Calu3 (cell line): Measurements from ENCODE around the gene PRR33. TPM values are rescaled to one million over a fixed set of nuclear protein-coding genes. Genes with fewer than 3 reads are reported as not detected.

Experiments
- BruUV-seq: library from RNA; stranded (reverse); fragments of 400-500 nt; replicated peaks from 2 replicates; lab custom pipeline; 2021; lab: Mats Ljungman, UMichigan
- CTCF ChIA-PET: fragments of 300-600 bp; sonication (Branson Sonifier 250); formaldehyde crosslinking; loops from one replicate; lab custom pipeline; 2022; ENCODE audit warnings: antibody characterized with exemption; lab: Charles Lee
- DNase-seq: peaks from one replicate; pipeline ENCODE4 v3.0.0; 2022
- H3K27ac Mint-ChIP-seq: one replicate; pipeline ENCODE4 v1.8.0; 2022; ENCODE audit warnings: mixed read lengths; ENCODE audit not compliant: unreplicated experiment
- H3K27me3 Mint-ChIP-seq: one replicate; pipeline ENCODE4 v1.8.0; 2022; ENCODE audit warnings: mixed read lengths; ENCODE audit not compliant: unreplicated experiment
- H3K36me3 Mint-ChIP-seq: one replicate; pipeline ENCODE4 v1.8.0; 2022; ENCODE audit warnings: mild to moderate bottlenecking, moderate library complexity, mixed read lengths; ENCODE audit not compliant: insufficient read depth, unreplicated experiment
- H3K4me1 Mint-ChIP-seq: one replicate; pipeline ENCODE4 v1.8.0; 2022; ENCODE audit warnings: mild to moderate bottlenecking, low read depth, mixed read lengths; ENCODE audit not compliant: unreplicated experiment
- H3K4me3 Mint-ChIP-seq: one replicate; pipeline ENCODE4 v1.8.0; 2022; ENCODE audit warnings: mild to moderate bottlenecking, low read depth, moderate library complexity, mixed read lengths; ENCODE audit not compliant: unreplicated experiment
- H3K9me3 Mint-ChIP-seq: one replicate; pipeline ENCODE4 v1.8.0; 2022; ENCODE audit warnings: low read depth, mixed read lengths; ENCODE audit not compliant: unreplicated experiment
- intact Hi-C: fragments of 100-400 bp; cut with micrococcal nuclease; formaldehyde crosslinking; loops from one replicate; pipeline ENCODE4 v1.10.0; 2022; ENCODE audit not compliant: unreplicated experiment
- total RNA-seq: library from RNA; stranded (reverse); gene quantifications from 2 replicates; pipeline ENCODE4 v1.2.3, GENCODE V29; 2022
- TF ChIP-seq, protein P1 (sequence below): fragments of 200-600 bp; IDR thresholded peaks from one replicate; pipeline ENCODE4 v1.8.0; 2022; ENCODE audit warnings: antibody characterized with exemption; ENCODE audit not compliant: unreplicated experiment

Gene PRR33
- total RNA-seq, 1 experiment from 2014 or later: not detected

DNA sequence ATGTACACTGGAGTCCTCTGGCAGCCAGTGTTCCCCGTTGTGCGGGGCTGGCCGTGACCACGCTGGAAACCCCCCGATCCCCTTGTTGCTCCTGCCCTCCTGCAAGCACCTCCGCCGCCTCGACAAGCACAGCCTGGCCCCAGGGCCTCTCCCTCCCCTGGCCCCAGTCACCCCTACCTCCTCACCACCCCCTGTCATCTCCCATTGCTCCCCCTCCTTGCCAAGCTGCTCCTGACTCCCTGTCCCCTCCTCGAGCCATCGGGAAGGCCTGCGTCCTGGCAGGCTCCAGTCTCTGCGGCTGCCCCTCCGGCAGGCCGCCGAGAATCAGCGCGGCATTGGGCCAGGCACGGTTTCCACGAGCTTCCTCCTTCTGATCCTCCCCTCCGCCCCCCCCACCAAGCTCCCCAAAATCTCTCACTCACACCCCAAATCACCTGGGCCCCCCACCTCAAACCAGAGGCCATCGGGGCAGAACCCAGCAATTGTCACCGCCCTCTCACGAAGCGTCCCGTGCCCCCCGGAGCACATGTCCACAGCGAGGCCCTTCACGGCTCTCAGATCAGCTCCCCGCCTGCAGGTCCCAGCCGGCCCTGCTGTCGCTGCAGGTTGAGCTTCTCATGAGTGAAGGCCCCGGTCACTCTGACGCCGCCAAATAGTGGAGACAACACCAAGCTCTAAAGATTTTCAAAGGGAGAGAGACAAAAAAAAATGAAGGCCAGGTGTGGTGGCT is 44.5 kb downstream of the PRR33 start:
- H3K27ac Mint-ChIP-seq: no peak overlapping the region
- H3K27me3 Mint-ChIP-seq: peaks cover 42% of the 10 kb centered on the region
- peaks cover 7% of the 10 kb centered on the region for H3K36me3 Mint-ChIP-seq
- no peaks in the 10 kb centered on the region for H3K9me3 Mint-ChIP-seq
- TF ChIP-seq, protein P1, sequence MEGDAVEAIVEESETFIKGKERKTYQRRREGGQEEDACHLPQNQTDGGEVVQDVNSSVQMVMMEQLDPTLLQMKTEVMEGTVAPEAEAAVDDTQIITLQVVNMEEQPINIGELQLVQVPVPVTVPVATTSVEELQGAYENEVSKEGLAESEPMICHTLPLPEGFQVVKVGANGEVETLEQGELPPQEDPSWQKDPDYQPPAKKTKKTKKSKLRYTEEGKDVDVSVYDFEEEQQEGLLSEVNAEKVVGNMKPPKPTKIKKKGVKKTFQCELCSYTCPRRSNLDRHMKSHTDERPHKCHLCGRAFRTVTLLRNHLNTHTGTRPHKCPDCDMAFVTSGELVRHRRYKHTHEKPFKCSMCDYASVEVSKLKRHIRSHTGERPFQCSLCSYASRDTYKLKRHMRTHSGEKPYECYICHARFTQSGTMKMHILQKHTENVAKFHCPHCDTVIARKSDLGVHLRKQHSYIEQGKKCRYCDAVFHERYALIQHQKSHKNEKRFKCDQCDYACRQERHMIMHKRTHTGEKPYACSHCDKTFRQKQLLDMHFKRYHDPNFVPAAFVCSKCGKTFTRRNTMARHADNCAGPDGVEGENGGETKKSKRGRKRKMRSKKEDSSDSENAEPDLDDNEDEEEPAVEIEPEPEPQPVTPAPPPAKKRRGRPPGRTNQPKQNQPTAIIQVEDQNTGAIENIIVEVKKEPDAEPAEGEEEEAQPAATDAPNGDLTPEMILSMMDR: no peak
- intact Hi-C loops: no loop called here
- no peak overlapping the region for H3K4me3 Mint-ChIP-seq
- peaks cover 24% of the 10 kb centered on the region for H3K4me1 Mint-ChIP-seq
- BruUV-seq: no TSS peak
- no peak for DNase-seq
- CTCF ChIA-PET: no interaction called here

DNA sequence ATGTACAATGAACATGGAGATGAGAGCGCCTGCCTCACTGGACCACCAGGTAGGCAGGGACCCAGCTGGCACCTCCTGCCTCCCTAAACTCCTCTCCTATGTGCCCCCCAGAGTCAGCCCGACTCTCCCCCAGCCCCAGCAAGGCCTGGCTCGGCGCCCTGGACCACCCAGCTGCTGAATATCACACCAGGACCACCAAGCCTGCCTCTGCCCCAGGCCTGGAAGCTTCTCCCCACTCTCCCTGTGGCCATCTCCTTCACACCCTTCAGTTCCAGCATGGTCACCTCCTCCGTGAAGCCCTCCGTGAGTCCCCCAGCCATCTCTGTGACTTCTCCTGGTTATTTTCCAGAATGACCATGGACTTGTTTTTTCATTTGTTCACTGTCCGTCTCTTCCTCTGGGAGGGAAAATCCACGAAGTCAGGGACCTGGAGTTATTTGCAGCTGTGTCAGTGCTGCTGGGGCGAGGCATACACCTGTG is 45.2 kb downstream of the PRR33 start:
- intact Hi-C loops: no loop called here
- BruUV-seq: no TSS peak
- H3K27me3 Mint-ChIP-seq: peaks cover 41% of the 10 kb centered on the region
- H3K9me3 Mint-ChIP-seq: no peaks in the 10 kb centered on the region
- no peak overlapping the region for H3K27ac Mint-ChIP-seq
- peaks cover 7% of the 10 kb centered on the region for H3K36me3 Mint-ChIP-seq
- no peak overlapping the region for H3K4me3 Mint-ChIP-seq
- H3K4me1 Mint-ChIP-seq: peaks cover 24% of the 10 kb centered on the region
- TF ChIP-seq, protein P1: no peak
- CTCF ChIA-PET: no interaction called here
- DNase-seq: no peak

DNA sequence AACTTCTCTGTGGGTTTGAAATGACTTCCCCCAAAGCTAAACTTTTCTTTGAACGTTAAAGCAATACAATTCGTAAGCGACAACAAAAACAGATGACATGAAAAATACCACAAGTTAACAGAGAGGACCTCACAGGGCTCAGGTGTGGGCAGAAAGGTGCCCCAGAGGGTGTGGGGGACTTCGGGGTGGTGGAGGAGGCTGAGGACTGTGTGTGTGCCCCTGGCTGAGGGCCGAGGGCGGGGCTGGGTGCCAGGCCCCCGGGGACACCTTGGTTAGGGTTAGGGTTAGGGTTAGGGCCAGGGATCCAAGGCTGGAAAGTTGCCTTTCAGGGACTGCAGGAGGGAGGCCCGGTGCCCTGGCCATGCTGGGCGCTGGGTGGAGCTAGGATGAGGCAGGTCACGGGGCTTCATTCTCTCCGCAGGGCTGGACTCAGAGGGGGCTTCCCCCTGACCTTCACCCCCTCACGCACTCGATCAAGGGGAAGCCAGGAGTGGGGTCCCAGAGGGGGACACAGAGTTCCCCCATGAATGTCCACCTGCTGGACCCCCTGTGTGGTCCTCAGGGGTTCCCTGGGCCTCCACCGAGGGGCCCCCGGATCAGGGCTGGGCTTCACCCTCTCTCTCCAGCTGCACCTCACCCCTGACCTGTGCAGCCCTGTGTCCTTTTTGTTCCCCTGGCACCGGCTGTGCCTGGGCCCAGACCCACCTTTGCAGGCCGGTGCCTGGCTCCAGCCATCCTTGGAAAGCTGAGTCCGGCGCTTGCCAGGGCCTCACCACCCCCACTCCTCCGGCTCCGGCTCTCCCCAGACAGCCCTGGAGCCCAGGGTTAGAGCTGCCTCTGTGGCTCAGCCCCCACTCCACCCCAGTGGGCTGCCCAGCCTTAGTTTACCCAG is 45.9 kb downstream of the PRR33 start:
- H3K27ac Mint-ChIP-seq: no peak overlapping the region
- no peak for DNase-seq
- intact Hi-C loops: no loop called here
- CTCF ChIA-PET: no interaction called here
- TF ChIP-seq, protein P1: no peak
- H3K4me1 Mint-ChIP-seq: peaks cover 24% of the 10 kb centered on the region
- peaks cover 41% of the 10 kb centered on the region for H3K27me3 Mint-ChIP-seq
- H3K36me3 Mint-ChIP-seq: peaks cover 7% of the 10 kb centered on the region
- no peaks in the 10 kb centered on the region for H3K9me3 Mint-ChIP-seq
- no peak overlapping the region for H3K4me3 Mint-ChIP-seq
- BruUV-seq: no TSS peak

DNA sequence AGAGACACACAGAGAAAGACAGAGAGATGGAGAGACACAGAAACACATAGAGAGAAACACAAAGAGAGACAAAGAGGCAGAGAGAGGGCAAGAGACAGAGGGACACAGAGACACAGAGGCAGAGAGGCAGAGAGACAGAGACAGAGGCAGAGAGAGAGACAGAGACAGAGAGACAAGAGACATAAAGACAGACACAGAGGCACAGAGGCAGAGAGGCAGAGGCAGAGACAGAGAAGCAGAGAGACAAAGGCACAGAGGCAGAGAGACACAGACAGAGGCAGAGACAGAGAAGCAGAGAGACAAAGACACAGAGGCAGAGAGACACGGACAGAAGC is 46.6 kb downstream of the PRR33 start:
- Mint-ChIP-seq H3K4me3 (no peak overlapping the region), H3K27me3 (peaks cover 41% of the 10 kb centered on the region), H3K9me3 (no peaks in the 10 kb centered on the region), H3K4me1 (peaks cover 24% of the 10 kb centered on the region), H3K36me3 (peaks cover 7% of the 10 kb centered on the region), H3K27ac (no peak overlapping the region)
- intact Hi-C loops: no loop called here
- TF ChIP-seq, protein P1: no peak
- DNase-seq: no peak
- no TSS peak for BruUV-seq
- CTCF ChIA-PET: no interaction called here
